ENCODE measurements around the gene URB1.

The URB1 gene

GRCh38 chr21:32424674-32425073, 31.9 kb upstream of the URB1 start:
- TF ChIP-seq, protein P1, sequence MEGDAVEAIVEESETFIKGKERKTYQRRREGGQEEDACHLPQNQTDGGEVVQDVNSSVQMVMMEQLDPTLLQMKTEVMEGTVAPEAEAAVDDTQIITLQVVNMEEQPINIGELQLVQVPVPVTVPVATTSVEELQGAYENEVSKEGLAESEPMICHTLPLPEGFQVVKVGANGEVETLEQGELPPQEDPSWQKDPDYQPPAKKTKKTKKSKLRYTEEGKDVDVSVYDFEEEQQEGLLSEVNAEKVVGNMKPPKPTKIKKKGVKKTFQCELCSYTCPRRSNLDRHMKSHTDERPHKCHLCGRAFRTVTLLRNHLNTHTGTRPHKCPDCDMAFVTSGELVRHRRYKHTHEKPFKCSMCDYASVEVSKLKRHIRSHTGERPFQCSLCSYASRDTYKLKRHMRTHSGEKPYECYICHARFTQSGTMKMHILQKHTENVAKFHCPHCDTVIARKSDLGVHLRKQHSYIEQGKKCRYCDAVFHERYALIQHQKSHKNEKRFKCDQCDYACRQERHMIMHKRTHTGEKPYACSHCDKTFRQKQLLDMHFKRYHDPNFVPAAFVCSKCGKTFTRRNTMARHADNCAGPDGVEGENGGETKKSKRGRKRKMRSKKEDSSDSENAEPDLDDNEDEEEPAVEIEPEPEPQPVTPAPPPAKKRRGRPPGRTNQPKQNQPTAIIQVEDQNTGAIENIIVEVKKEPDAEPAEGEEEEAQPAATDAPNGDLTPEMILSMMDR (conservative IDR thresholded peaks at IDR 0.05; ENCODE audit: low read length) = no peak
- no peak for DNase-seq (ENCODE audit: low read depth)
- no peak overlapping the region for H3K4me3 ChIP-seq (ENCODE audit: low read length)

- DNase-seq (ENCODE audit: low read depth) = no peak
- no peak overlapping the region for H3K4me3 ChIP-seq (ENCODE audit: low read length)
- TF ChIP-seq, protein P1 (conservative IDR thresholded peaks at IDR 0.05; ENCODE audit: low read length) = no peak
Observed at GRCh38 chr21:32424191-32424535, 31.4 kb upstream of the URB1 start.

GRCh38 chr21:32423320-32424190, 30.7 kb upstream of the URB1 start:
- no peak overlapping the region for H3K4me3 ChIP-seq (ENCODE audit: low read length)
- TF ChIP-seq, protein P1 (conservative IDR thresholded peaks at IDR 0.05; ENCODE audit: low read length) = no peak
- peak; percentile 92 for DNase-seq (ENCODE audit: low read depth)

DNA sequence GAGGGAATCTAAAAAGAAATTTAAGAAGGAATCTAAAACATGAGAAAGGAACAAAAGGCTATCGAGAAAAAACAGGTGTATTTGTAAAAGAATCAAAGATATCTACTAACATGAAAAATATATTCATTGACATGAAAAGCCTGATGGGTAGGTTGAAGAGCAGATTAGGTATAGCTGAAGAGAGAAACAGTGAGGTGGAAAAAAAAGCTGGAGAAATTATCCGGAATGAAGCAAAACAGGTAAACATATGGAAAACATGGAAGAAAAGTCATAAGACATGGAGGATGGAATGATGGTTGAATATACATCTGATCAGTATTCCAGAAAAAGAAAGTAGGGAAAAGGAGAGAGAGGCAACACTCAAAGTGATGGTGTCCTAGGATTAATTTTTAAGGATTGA, 29.3 kb upstream of the URB1 start:
- TF ChIP-seq, protein P1 (conservative IDR thresholded peaks at IDR 0.05; ENCODE audit: low read length) = no peak
- no peak overlapping the region for H3K4me3 ChIP-seq (ENCODE audit: low read length)
- DNase-seq (ENCODE audit: low read depth) = no peak

GRCh38 chr21:32418146-32418545, 25.3 kb upstream of the URB1 start:
- DNase-seq (ENCODE audit: low read depth) = no peak
- TF ChIP-seq, protein P1 (conservative IDR thresholded peaks at IDR 0.05; ENCODE audit: low read length) = no peak
- no peak overlapping the region for H3K4me3 ChIP-seq (ENCODE audit: low read length)

- TF ChIP-seq, protein P1 (conservative IDR thresholded peaks at IDR 0.05; ENCODE audit: low read length) = no peak
- DNase-seq (ENCODE audit: low read depth) = no peak
- H3K4me3 ChIP-seq (ENCODE audit: low read length) = no peak overlapping the region
Observed at GRCh38 chr21:32415451-32416398, 22.9 kb upstream of the URB1 start.
